Ovary (tissue), 3 donors: ENCODE measurements around the gene RUSF1.

Experiments
- POLR2A ChIP-seq: fragments of 450-650 bp; IDR thresholded peaks from one replicate; pipeline ENCODE4 v1.6.1; 2017; ENCODE audit warnings: antibody characterized with exemption, mild to moderate bottlenecking, moderate library complexity
- TF ChIP-seq, protein P1 (sequence below), 3 donors: fragments of 450-650 bp in 2 of 3; fragments of 200-600 bp in 1 of 3; IDR thresholded peaks; one replicate each; pipeline versions ENCODE4 v1.5.1 to v1.8.0; 2016 to 2022; ENCODE audit warnings: antibody characterized with exemption in 3 of 3, mild to moderate bottlenecking in 1 of 3
- donor health status: DM: no; HTN: no; CAD: no.

DNA sequence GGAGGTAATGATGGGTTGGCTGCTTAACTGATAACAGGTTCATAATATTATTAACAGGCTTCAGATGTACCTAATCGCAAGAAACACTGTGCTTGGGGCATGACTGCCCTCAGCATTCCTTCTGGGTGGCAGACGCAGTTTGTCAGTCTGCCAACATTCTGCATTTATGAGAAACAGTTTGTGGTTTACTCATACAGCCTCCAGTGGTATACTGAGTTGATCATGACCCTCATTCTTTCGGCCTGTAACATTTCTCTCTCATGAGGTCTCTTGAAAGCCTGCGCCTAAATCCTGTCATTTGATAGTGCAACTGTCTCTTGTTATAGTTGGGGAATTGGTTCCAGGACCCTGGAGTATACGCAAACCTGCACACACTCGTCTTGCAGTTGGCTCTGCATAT lies 4.9 kb upstream of the RUSF1 start:
- no peak for TF ChIP-seq POLR2A
- TF ChIP-seq, protein P1, sequence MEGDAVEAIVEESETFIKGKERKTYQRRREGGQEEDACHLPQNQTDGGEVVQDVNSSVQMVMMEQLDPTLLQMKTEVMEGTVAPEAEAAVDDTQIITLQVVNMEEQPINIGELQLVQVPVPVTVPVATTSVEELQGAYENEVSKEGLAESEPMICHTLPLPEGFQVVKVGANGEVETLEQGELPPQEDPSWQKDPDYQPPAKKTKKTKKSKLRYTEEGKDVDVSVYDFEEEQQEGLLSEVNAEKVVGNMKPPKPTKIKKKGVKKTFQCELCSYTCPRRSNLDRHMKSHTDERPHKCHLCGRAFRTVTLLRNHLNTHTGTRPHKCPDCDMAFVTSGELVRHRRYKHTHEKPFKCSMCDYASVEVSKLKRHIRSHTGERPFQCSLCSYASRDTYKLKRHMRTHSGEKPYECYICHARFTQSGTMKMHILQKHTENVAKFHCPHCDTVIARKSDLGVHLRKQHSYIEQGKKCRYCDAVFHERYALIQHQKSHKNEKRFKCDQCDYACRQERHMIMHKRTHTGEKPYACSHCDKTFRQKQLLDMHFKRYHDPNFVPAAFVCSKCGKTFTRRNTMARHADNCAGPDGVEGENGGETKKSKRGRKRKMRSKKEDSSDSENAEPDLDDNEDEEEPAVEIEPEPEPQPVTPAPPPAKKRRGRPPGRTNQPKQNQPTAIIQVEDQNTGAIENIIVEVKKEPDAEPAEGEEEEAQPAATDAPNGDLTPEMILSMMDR (IDR thresholded peaks at IDR 0.05): no peak
